HEK293T (cell line): Measurements from ENCODE around the gene ZNF638.

Source experiments
- CTCF ChIA-PET: fragments of 350-600 bp; formaldehyde crosslinking; extraction: SDS; loops from one replicate; lab custom pipeline; 2021; ENCODE audit warnings: antibody characterized with exemption, inconsistent platforms; lab: Yijun Ruan, JAX
- POLR2A ChIA-PET: fragments of 350-600 bp; formaldehyde crosslinking; extraction: SDS; loops from one replicate; lab custom pipeline; 2020; ENCODE audit warnings: antibody characterized with exemption, inconsistent platforms; lab: Yijun Ruan, JAX
- DNase-seq: peaks from one replicate; pipeline ENCODE4 v3.0.0; 2012; ENCODE audit warnings: mixed read lengths; ENCODE audit errors: extremely low spot score
- ARNT ChIP-seq: fragments of 450-650 bp; IDR thresholded peaks from 2 replicates; pipeline ENCODE4 v1.6.1; 2017; ENCODE audit warnings: mild to moderate bottlenecking
- BHLHE40 ChIP-seq: fragments of 450-650 bp; IDR thresholded peaks from 2 replicates; pipeline ENCODE4 v1.6.1; 2016; ENCODE audit warnings: mild to moderate bottlenecking, moderate library complexity, borderline replicate concordance
- CTBP1 ChIP-seq: fragments of 450-650 bp; IDR thresholded peaks from 2 replicates; pipeline ENCODE4 v1.6.1; 2016; ENCODE audit warnings: borderline replicate concordance
- ELF4 ChIP-seq: fragments of 450-650 bp; IDR thresholded peaks from 2 replicates; pipeline ENCODE4 v1.6.1; 2017; ENCODE audit warnings: antibody characterized with exemption
- FOXA1 ChIP-seq: fragments of 450-650 bp; IDR thresholded peaks from 2 replicates; pipeline ENCODE4 v1.6.1; 2016; ENCODE audit warnings: mild to moderate bottlenecking
- FOXK2 ChIP-seq: fragments of 450-650 bp; IDR thresholded peaks from 2 replicates; pipeline ENCODE4 v1.6.1; 2016; ENCODE audit warnings: mild to moderate bottlenecking
- FOXM1 ChIP-seq: fragments of 450-650 bp; IDR thresholded peaks from 2 replicates; pipeline ENCODE4 v1.6.1; 2017; ENCODE audit warnings: mild to moderate bottlenecking, borderline replicate concordance
- HDGF ChIP-seq: fragments of 450-650 bp; IDR thresholded peaks from 2 replicates; pipeline ENCODE4 v1.6.1; 2017; ENCODE audit warnings: antibody characterized with exemption, borderline replicate concordance
- L3MBTL2 ChIP-seq: fragments of 450-650 bp; conservative IDR thresholded peaks from 2 replicates; pipeline ENCODE4 v1.6.1; 2016; ENCODE audit warnings: mild to moderate bottlenecking
- LEF1 ChIP-seq: fragments of 450-650 bp; IDR thresholded peaks from 2 replicates; pipeline ENCODE4 v1.6.1; 2017; ENCODE audit warnings: mild to moderate bottlenecking, borderline replicate concordance
- NFRKB ChIP-seq: fragments of 450-650 bp; IDR thresholded peaks from 2 replicates; pipeline ENCODE4 v1.6.1; 2016; ENCODE audit warnings: mild to moderate bottlenecking, moderate library complexity
- SP1 ChIP-seq: fragments of 450-650 bp; IDR thresholded peaks from 2 replicates; pipeline ENCODE4 v1.6.1; 2017
- SUZ12 ChIP-seq: fragments of 450-650 bp; IDR thresholded peaks from 2 replicates; pipeline ENCODE4 v1.6.1; 2016; ENCODE audit warnings: mild to moderate bottlenecking
- TARDBP ChIP-seq: fragments of 450-650 bp; IDR thresholded peaks from 2 replicates; pipeline ENCODE4 v1.6.1; 2016
- ZNF384 ChIP-seq: fragments of 450-650 bp; IDR thresholded peaks from 2 replicates; pipeline ENCODE4 v1.6.1; 2016
- TF ChIP-seq, protein P1 (sequence below): fragments of 450-650 bp; IDR thresholded peaks from 2 replicates; pipeline ENCODE4 v1.6.1; 2016

The ZNF638 gene

DNA sequence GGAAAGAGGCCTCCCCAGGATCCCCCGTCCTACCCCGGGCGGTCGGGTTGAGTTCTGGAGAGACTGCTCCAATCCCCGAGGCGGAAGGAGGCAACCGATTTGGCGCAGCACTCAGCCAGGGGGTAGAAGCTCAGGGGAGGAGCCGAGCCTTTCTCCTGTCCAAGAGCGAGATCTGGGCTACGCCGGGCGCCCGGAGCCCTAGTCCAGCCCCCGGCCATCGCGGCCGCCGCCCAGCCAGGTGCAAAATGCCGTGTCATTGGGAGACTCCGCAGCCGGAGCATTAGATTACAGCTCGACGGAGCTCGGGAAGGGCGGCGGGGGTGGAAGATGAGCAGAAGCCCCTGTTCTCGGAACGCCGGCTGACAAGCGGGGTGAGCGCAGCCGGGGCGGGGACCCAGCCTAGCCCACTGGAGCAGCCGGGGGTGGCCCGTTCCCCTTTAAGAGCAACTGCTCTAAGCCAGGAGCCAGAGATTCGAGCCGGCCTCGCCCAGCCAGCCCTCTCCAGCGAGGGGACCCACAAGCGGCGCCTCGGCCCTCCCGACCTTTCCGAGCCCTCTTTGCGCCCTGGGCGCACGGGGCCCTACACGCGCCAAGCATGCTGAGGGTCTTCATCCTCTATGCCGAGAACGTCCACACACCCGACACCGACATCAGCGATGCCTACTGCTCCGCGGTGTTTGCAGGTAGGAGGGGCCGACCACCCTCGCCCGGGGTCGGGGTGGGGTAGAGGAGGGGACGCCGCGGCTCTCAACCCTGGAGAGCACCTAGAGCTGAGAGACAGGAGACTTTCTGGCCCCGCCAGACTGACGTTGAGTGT is 122.0 kb downstream of the ZNF638 start, which contains the start of gene DYSF:
Gene DYSF (plus strand): TSS at position 158 of the 817 bp plus-strand sequence.
- ChIA-PET CTCF (interaction anchor here (0.9 kb wide), 1 partner anchor 8 kb away, joined by 4 read pairs; no protein-coding TSS in a partner anchor), POLR2A (no interaction called here)
- DNase-seq, result no peak
- TF ChIP-seq LEF1, result no peak

DNA sequence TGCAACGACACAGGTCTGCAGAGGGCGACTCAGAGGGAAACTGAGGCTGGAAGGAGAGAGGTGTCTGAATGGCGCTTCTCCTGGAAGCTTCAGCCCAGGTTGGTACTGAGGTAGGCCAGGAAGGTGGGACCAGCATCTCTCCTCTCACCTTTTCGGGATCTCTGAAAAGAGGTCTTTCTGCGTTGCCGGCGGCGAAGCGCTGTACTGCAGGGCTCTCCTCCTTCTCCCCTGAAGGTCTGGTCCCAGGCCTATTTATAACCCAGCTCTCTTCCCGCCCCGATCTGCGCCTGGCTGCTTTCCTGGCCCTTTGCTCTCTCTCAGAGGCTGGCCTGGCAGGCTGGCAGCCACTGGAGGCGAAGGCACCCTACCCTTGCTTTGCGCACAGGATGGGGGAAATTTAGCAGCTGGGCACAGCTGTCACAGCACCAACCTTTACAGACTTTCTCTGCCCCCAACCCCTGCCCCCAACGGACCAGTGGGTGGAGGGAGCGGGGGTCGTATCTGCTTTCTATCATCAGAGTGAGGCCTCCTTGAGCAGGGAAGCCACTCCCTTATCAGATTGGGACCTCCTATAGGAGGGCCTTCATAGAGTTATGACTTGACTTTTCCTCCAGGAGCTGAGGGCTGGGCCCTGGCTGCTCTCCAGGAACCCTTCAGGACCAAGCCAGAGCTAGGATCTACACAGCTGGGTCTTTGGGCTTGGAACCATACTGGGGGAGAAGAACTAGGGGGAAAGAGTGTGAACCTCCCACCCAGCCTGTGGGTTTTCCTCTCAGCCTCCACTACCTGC is 122.8 kb downstream of the ZNF638 start:
- ChIA-PET POLR2A (no interaction called here), CTCF (interaction anchor here (0.8 kb wide), 1 partner anchor 56 kb away, joined by 3 read pairs; no protein-coding TSS in a partner anchor)
- no peak for DNase-seq
- no peak for TF ChIP-seq NFRKB
- no peak for TF ChIP-seq LEF1
- TF ChIP-seq ZNF384, result no peak
- TF ChIP-seq, protein P1, sequence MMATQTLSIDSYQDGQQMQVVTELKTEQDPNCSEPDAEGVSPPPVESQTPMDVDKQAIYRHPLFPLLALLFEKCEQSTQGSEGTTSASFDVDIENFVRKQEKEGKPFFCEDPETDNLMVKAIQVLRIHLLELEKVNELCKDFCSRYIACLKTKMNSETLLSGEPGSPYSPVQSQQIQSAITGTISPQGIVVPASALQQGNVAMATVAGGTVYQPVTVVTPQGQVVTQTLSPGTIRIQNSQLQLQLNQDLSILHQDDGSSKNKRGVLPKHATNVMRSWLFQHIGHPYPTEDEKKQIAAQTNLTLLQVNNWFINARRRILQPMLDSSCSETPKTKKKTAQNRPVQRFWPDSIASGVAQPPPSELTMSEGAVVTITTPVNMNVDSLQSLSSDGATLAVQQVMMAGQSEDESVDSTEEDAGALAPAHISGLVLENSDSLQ, result no peak
- no peak for TF ChIP-seq HDGF
- no peak for TF ChIP-seq FOXK2
- no peak for TF ChIP-seq CTBP1
- no peak for TF ChIP-seq TARDBP
- no peak for TF ChIP-seq SUZ12
- no peak for TF ChIP-seq BHLHE40
- no peak for TF ChIP-seq FOXA1
- no peak for TF ChIP-seq ARNT

DNA sequence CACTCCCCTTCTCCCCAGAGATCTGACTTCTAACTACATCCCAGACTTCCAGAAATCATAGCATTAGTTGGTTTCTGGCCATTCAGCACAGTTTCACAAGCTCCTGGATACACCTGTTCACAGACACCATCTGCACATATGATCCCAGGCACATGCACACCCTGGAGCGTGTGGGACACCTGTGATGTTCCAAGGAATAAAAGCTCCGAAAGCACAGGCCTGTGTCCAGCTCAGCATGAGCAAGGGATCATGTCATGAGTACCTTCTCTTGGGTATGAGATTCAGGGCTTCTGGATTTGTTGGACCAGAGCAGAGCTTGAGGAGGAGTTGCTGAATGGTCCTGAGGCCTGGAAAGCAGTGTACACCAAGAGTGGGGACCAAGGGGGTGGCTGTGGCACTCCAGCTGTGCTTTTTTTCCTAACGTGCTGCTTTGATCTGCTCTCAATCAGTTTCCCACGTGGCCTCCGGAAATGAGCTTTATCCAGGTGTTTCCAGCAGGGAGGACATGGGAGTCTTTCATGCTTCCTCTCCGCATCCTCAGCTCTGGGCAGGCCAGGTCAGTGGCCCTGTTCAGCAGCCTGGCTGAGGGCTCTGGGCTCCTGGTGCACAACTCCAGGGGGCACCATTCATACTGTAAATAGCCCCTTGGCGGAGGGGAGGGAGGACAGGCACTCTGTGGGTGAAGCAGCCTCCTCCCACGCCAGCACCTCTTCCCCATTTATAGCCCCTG is 123.6 kb downstream of the ZNF638 start:
- ChIA-PET CTCF (interaction anchor here (0.8 kb wide), 1 partner anchor 55 kb away, joined by 3 read pairs; no protein-coding TSS in a partner anchor), POLR2A (no interaction called here)
- TF ChIP-seq SP1 (no peak), TARDBP (no peak), L3MBTL2 (no peak), HDGF (no peak), CTBP1 (no peak), ARNT (no peak), ZNF384 (no peak), FOXM1 (no peak), SUZ12 (no peak), LEF1 (no peak), NFRKB (no peak), BHLHE40 (no peak), ELF4 (no peak), FOXA1 (no peak), FOXK2 (no peak)
- TF ChIP-seq, protein P1, result no peak
- no peak for DNase-seq

DNA sequence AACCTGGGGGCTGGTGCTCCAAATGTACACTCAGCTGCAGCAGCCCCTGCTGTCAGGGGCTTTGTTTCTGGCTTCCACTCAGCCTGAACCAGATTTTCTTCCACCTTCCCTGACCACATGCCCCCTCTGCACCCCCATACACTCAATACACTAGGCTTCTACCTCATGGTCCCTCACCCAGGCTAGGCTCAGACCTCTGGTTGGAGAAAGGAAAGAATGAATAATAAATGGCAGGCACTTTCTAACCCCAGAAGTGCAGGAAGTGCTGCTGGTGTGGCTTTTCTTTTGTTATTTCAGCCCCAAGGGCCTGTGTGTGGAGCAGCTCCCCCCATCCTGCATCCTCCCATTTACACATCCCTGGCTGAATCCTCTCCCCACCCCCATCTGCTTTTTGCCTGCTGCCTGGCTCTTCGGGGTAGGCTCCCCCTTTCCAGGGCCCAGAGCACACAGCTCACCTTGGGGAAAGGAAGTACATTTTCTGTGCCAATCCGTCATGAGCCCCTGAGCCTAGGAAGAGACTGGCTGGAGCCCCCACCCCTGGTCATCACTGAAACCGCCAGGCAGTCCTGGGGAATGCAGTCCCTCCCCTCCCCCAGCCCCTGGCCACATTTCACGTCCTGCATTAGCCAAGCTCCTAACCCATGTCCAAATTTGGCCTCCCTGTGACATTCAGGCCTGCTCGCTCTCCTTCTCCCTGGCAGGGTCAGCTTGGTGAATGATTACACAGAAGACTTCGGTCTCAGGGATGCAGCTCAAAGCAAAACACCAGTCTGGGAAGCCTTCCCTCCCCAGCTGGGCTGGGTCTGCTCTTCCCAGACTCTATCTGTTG is 124.4 kb downstream of the ZNF638 start:
- ChIA-PET CTCF (no interaction called here), POLR2A (no interaction called here)
- DNase-seq, result no peak
- TF ChIP-seq LEF1 (no peak), CTBP1 (no peak), ZNF384 (no peak), SP1 (no peak), HDGF (no peak), L3MBTL2 (no peak), FOXM1 (no peak), ARNT (no peak), NFRKB (no peak), FOXA1 (no peak), TARDBP (no peak), FOXK2 (no peak)
- TF ChIP-seq, protein P1, result no peak

DNA sequence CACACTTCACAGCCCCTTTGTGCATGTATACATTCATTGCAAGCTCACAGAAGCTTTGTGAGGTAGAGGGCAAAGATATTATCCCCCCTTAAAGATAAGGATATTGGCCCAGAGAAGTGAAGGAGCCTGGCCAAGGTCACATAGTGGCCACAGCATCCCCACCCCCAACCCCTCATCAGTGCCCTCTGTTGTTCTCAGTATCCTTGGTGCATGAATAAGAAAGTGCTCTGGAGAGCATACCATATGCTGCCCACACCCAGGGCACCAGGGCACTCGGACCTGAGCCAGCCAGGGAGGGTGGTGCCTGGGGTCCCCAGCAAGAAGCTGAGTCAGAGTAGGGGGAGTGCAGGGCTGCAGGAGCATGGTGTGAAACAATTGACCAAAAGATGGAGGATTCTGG is 125.0 kb downstream of the ZNF638 start:
- ChIA-PET POLR2A (no interaction called here), CTCF (no interaction called here)
- TF ChIP-seq FOXA1 (no peak), ZNF384 (no peak), FOXM1 (no peak), L3MBTL2 (no peak), ARNT (no peak), SP1 (no peak), HDGF (no peak), SUZ12 (no peak), NFRKB (no peak), LEF1 (no peak), CTBP1 (no peak), TARDBP (no peak), BHLHE40 (no peak), ELF4 (no peak), FOXK2 (no peak)
- TF ChIP-seq, protein P1, result no peak
- DNase-seq, result no peak
